PC-3 (cell line): ENCODE data around the gene DMKN. TPM values are rescaled to one million over a fixed set of nuclear protein-coding genes. Genes with fewer than 3 reads are reported as not detected.
"Not testable (repeated sequence)": the region's sequence is repeated elsewhere in the genome, so short reads cannot be mapped to it uniquely, and the experiment has no call there.

Experiments used
- ATAC-seq: fragments of 200-7000 bp; cut with Tn5 transposase; 2 replicates; pipeline ENCODE4 v1.9.1; 2020; ENCODE audit warnings: mild to moderate bottlenecking, moderate library complexity
- BruUV-seq: library from RNA; stranded (reverse); fragments of 400-500 nt; replicated peaks from 2 replicates; lab custom pipeline; 2021; lab: Mats Ljungman, UMichigan
- CTCF ChIA-PET: fragments of 300-600 bp; sonication (Branson Sonifier 250); formaldehyde crosslinking; loops from one replicate; lab custom pipeline; 2022; ENCODE audit warnings: antibody characterized with exemption; lab: Charles Lee
- POLR2A ChIA-PET: fragments of 300-600 bp; sonication (Branson Sonifier 250); formaldehyde crosslinking; loops from one replicate; lab custom pipeline; 2022; ENCODE audit warnings: antibody characterized with exemption; ENCODE audit not compliant: unreplicated experiment; lab: Charles Lee
- DNase-seq: peaks from one replicate; pipeline ENCODE4 v3.0.0-alpha.2; 2015
- H2AFZ ChIP-seq: fragments of 300-600 bp; sonication (generic); 2 replicates; pipeline ENCODE4 v1.6.0; 2016; ENCODE audit warnings: antibody characterized with exemption, low read length
- H3F3A ChIP-seq: fragments of 300-600 bp; sonication (generic); one replicate; pipeline ENCODE4 v1.6.0; 2017; ENCODE audit warnings: antibody characterized with exemption, low read length, control low read depth, mild to moderate bottlenecking; ENCODE audit not compliant: unreplicated experiment
- H3K27ac ChIP-seq: fragments of 300-600 bp; sonication (generic); 2 replicates; pipeline ENCODE4 v1.5.1; 2016; ENCODE audit warnings: mild to moderate bottlenecking, low read length
- H3K27me3 ChIP-seq: fragments of 300-600 bp; sonication (generic); 2 replicates; pipeline ENCODE4 v1.6.1; 2016; ENCODE audit warnings: low read length, mixed read lengths
- H3K36me3 ChIP-seq: fragments of 300-600 bp; sonication (generic); 2 replicates; pipeline ENCODE4 v1.6.1; 2016; ENCODE audit warnings: low read depth, mixed run types, low read length, mixed read lengths
- H3K4me1 ChIP-seq: fragments of 300-600 bp; sonication (generic); 2 replicates; pipeline ENCODE4 v1.5.1; 2016; ENCODE audit warnings: low read length; ENCODE audit not compliant: insufficient read depth
- H3K4me2 ChIP-seq: fragments of 300-600 bp; sonication (generic); 2 replicates; pipeline ENCODE4 v1.6.0; 2016; ENCODE audit warnings: low read length
- H3K4me3 ChIP-seq: fragments of 300-600 bp; sonication (generic); 2 replicates; pipeline ENCODE4 v1.5.1; 2016; ENCODE audit warnings: mild to moderate bottlenecking, low read length, mixed read lengths
- H3K79me2 ChIP-seq: fragments of 300-600 bp; sonication (generic); 2 replicates; pipeline ENCODE4 v1.6.1; 2017; ENCODE audit warnings: low read length, mixed read lengths
- H3K9ac ChIP-seq: fragments of 300-600 bp; sonication (generic); 2 replicates; pipeline ENCODE4 v1.6.0; 2016; ENCODE audit warnings: mild to moderate bottlenecking, low read length
- H3K9me2 ChIP-seq: fragments of 300-600 bp; sonication (generic); replicated peaks from 2 replicates; pipeline ENCODE4 v1.6.1; 2016; ENCODE audit warnings: mixed run types, low read length, mixed read lengths
- H3K9me3 ChIP-seq: fragments of 300-600 bp; sonication (generic); 2 replicates; pipeline ENCODE4 v1.6.1; 2016; ENCODE audit warnings: low read length, mixed read lengths
- H4K20me1 ChIP-seq: fragments of 300-600 bp; sonication (generic); 2 replicates; pipeline ENCODE4 v1.6.1; 2016; ENCODE audit warnings: low read length, mixed read lengths
- EZH2 ChIP-seq: fragments of 300-600 bp; sonication (generic); IDR thresholded peaks from one replicate; pipeline ENCODE4 v1.6.1; 2017; ENCODE audit warnings: antibody characterized with exemption, mild to moderate bottlenecking, low read length; ENCODE audit not compliant: unreplicated experiment
- EZH2phosphoT487 ChIP-seq: fragments of 300-600 bp; sonication (generic); IDR thresholded peaks from 2 replicates; pipeline ENCODE4 v1.6.1; 2018; ENCODE audit warnings: mild to moderate bottlenecking, antibody characterized with exemption, low read length, borderline replicate concordance
- intact Hi-C: fragments of 100-400 bp; cut with micrococcal nuclease; formaldehyde crosslinking; loops from 2 replicates; pipeline ENCODE4 v1.9.0; 2023
- total RNA-seq: library from RNA; depleted of rRNA; stranded (reverse); fragments of >200 nt; gene quantifications from 2 replicates; pipeline ENCODE4 v1.2.3, GENCODE V29; 2014
- TF ChIP-seq, protein P1 (sequence below): fragments of 300-600 bp; sonication (generic); conservative IDR thresholded peaks from 2 replicates; pipeline ENCODE4 v1.5.1; 2017; ENCODE audit warnings: antibody characterized with exemption, low read depth, mild to moderate bottlenecking, low read length

Gene DMKN
- total RNA-seq, 1 experiment from 2014 or later: 128 TPM

DNA sequence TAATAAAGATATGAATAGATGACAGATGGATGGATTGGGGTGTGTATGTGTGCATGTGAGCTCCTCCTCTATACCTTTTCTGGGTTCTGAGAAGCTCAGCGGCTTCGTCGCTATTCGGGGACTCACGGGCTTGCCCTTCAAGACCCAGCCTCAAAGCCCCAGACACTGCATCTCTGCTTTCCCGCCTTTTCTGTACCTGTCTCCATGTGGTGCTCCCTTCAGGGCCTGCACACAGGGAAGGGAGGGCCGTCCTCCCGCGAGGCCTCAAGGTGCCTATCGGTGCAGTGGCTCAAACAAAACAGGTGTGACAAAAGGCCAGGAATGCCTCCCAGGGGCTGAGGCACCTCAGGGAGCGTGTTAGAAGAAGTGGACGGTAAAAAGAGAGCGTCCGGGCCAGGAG, 39.3 kb downstream of the DMKN start:
- intact Hi-C loops: no loop called here
- H3K4me1 ChIP-seq: no peaks in the 10 kb centered on the region
- no peaks in the 10 kb centered on the region for H3F3A ChIP-seq
- POLR2A ChIA-PET: no interaction called here
- H4K20me1 ChIP-seq: no peaks in the 10 kb centered on the region
- no peak overlapping the region for H3K9ac ChIP-seq
- no peak for ATAC-seq
- H3K9me3 ChIP-seq: no peaks in the 10 kb centered on the region
- no peak overlapping the region for H3K4me2 ChIP-seq
- CTCF ChIA-PET: no interaction called here
- no peak for TF ChIP-seq EZH2
- no peak for TF ChIP-seq EZH2phosphoT487
- TF ChIP-seq, protein P1, sequence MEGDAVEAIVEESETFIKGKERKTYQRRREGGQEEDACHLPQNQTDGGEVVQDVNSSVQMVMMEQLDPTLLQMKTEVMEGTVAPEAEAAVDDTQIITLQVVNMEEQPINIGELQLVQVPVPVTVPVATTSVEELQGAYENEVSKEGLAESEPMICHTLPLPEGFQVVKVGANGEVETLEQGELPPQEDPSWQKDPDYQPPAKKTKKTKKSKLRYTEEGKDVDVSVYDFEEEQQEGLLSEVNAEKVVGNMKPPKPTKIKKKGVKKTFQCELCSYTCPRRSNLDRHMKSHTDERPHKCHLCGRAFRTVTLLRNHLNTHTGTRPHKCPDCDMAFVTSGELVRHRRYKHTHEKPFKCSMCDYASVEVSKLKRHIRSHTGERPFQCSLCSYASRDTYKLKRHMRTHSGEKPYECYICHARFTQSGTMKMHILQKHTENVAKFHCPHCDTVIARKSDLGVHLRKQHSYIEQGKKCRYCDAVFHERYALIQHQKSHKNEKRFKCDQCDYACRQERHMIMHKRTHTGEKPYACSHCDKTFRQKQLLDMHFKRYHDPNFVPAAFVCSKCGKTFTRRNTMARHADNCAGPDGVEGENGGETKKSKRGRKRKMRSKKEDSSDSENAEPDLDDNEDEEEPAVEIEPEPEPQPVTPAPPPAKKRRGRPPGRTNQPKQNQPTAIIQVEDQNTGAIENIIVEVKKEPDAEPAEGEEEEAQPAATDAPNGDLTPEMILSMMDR: no peak
- no peaks in the 10 kb centered on the region for H3K9me2 ChIP-seq
- BruUV-seq: no TSS peak
- no peak overlapping the region for H2AFZ ChIP-seq
- no peaks in the 10 kb centered on the region for H3K79me2 ChIP-seq
- no peak overlapping the region for H3K27ac ChIP-seq
- no peaks in the 10 kb centered on the region for H3K36me3 ChIP-seq
- DNase-seq: no peak
- no peaks in the 10 kb centered on the region for H3K27me3 ChIP-seq
- H3K4me3 ChIP-seq: no peak overlapping the region

DNA sequence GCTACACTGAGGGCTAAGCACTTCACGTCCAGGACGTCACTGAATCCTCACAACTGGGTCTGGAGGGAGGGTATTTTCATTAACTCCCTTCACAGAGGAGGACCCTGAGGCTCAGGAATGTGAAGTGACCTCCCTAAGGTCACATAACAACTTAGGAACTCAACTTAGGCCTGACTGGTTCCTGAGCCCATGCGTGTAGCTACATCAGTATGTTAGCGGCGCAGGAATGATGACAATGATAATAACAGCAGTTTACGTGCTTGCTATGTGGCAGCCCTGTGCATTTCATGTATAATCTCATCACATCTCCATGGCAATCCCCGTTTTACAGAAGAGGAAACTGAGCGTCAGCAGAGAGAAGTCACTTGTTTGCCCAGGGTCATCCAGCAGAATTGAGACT, 41.5 kb downstream of the DMKN start:
- no peak overlapping the region for H3K4me3 ChIP-seq
- H4K20me1 ChIP-seq: no peaks in the 10 kb centered on the region
- H3K36me3 ChIP-seq: no peaks in the 10 kb centered on the region
- TF ChIP-seq, protein P1: no peak
- TF ChIP-seq EZH2 (no peak), EZH2phosphoT487 (no peak)
- 0 out of 2 replicates have a peak, but pooled peaks cover 6% of the 10 kb centered on the region for H3K27me3 ChIP-seq
- POLR2A ChIA-PET: no interaction called here
- no peaks in the 10 kb centered on the region for H3K9me3 ChIP-seq
- intact Hi-C loops: no loop called here
- no peak overlapping the region for H3K4me2 ChIP-seq
- no peaks in the 10 kb centered on the region for H3K4me1 ChIP-seq
- H3F3A ChIP-seq: no peaks in the 10 kb centered on the region
- H3K9me2 ChIP-seq: no peaks in the 10 kb centered on the region
- DNase-seq: no peak
- no peak for ATAC-seq
- H3K79me2 ChIP-seq: no peaks in the 10 kb centered on the region
- H2AFZ ChIP-seq: no peak overlapping the region
- no peak overlapping the region for H3K9ac ChIP-seq
- CTCF ChIA-PET: no interaction called here
- no peak overlapping the region for H3K27ac ChIP-seq
- BruUV-seq: no TSS peak

DNA sequence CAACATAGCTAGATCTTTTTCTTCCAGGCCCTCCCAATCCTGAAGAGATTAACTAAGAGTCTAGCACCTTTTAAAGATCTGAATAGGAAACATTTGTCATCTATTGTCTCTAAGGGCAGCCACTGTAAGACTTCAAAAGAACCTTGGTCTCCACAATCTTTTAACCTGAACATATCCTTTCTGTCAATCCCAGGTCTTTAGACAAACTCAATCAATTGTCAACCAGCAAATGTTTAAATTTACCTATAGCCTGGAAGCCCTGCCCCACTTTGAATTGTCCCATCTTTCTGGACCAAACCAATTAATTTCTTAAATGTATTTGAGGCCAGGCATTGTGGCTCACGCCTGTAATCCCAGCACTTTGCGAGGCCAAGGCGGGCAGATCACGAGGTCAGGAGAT, 42.4 kb downstream of the DMKN start:
- DNase-seq, CTCF ChIA-PET, H3K79me2 ChIP-seq, H3K9me2 ChIP-seq, H3K4me1 ChIP-seq, BruUV-seq, H4K20me1 ChIP-seq, H3K36me3 ChIP-seq, H3K27ac ChIP-seq, intact Hi-C loops, H3K9me3 ChIP-seq, ATAC-seq, POLR2A ChIA-PET, H3K4me3 ChIP-seq, H3K4me2 ChIP-seq, H3K27me3 ChIP-seq, H3K9ac ChIP-seq, H2AFZ ChIP-seq, H3F3A ChIP-seq: not testable (repeated sequence)
